Vagina (tissue), 2 donors: ENCODE data around the gene C2orf80.

Source experiments
- POLR2A ChIP-seq, 2 donors: fragments of 450-650 bp; IDR thresholded peaks; one replicate each; pipeline ENCODE4 v1.6.1; 2017; ENCODE audit warnings: antibody characterized with exemption in 2 of 2, mild to moderate bottlenecking in 2 of 2, moderate library complexity in 2 of 2
- POLR2AphosphoS5 ChIP-seq, 2 donors: sonication (generic); formaldehyde crosslinking; IDR thresholded peaks; one replicate each; pipeline ENCODE4 v1.9.0; 2017; ENCODE audit warnings: antibody characterized with exemption in 2 of 2, mild to moderate bottlenecking in 2 of 2, low read depth in 1 of 2; ENCODE audit not compliant: insufficient read depth in 1 of 2
- TF ChIP-seq, protein P1 (sequence below), 3 experiments: fragments of 450-650 bp in 2 of 3; fragments of 200-600 bp in 1 of 3; sonication (generic) in 1 of 3; IDR thresholded peaks; one replicate each; pipeline ENCODE4 v1.5.1; 2017 to 2019; ENCODE audit warnings: antibody characterized with exemption in 3 of 3, mild to moderate bottlenecking in 2 of 3, moderate library complexity in 2 of 3

DNA sequence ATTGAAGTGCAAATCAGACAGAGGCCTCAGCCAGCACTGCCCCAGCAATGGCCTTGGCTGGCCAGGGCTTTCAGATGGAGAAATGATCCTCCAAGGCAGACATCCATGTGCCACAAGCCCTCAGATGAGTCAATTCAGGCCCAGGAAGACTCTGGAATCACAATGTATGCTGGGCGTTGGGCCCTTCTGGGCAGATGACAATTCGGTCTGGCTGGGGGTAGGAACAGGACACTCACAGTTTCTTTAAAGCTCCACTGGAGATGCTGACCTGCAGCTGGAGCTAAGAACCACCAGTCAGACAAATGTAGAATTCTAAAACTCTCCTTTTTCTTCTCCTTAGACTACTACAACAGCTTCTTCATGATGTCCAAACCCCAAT is 53.1 kb downstream of the C2orf80 start:
- no peak for TF ChIP-seq POLR2A (IDR thresholded peaks at IDR 0.05)
- TF ChIP-seq, protein P1, sequence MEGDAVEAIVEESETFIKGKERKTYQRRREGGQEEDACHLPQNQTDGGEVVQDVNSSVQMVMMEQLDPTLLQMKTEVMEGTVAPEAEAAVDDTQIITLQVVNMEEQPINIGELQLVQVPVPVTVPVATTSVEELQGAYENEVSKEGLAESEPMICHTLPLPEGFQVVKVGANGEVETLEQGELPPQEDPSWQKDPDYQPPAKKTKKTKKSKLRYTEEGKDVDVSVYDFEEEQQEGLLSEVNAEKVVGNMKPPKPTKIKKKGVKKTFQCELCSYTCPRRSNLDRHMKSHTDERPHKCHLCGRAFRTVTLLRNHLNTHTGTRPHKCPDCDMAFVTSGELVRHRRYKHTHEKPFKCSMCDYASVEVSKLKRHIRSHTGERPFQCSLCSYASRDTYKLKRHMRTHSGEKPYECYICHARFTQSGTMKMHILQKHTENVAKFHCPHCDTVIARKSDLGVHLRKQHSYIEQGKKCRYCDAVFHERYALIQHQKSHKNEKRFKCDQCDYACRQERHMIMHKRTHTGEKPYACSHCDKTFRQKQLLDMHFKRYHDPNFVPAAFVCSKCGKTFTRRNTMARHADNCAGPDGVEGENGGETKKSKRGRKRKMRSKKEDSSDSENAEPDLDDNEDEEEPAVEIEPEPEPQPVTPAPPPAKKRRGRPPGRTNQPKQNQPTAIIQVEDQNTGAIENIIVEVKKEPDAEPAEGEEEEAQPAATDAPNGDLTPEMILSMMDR (IDR thresholded peaks at IDR 0.05): no peak
- no peak for TF ChIP-seq POLR2AphosphoS5 (IDR thresholded peaks at IDR 0.05; ENCODE audit: insufficient read depth in 1 of 2, low read depth in 1 of 2)
